NCI-H187 treated with DMSO at 0.1 percent for 48 hours (cell line): Measurements from ENCODE around the gene COQ8B.
"Not testable (repeated sequence)": the region's sequence is repeated elsewhere in the genome, so short reads cannot be mapped to it uniquely, and the experiment has no call there.

Experiments used
- DNase-seq: peaks from one replicate; lab custom pipeline; 2025; lab: John Stamatoyannopoulos, UW

Gene COQ8B

DNA sequence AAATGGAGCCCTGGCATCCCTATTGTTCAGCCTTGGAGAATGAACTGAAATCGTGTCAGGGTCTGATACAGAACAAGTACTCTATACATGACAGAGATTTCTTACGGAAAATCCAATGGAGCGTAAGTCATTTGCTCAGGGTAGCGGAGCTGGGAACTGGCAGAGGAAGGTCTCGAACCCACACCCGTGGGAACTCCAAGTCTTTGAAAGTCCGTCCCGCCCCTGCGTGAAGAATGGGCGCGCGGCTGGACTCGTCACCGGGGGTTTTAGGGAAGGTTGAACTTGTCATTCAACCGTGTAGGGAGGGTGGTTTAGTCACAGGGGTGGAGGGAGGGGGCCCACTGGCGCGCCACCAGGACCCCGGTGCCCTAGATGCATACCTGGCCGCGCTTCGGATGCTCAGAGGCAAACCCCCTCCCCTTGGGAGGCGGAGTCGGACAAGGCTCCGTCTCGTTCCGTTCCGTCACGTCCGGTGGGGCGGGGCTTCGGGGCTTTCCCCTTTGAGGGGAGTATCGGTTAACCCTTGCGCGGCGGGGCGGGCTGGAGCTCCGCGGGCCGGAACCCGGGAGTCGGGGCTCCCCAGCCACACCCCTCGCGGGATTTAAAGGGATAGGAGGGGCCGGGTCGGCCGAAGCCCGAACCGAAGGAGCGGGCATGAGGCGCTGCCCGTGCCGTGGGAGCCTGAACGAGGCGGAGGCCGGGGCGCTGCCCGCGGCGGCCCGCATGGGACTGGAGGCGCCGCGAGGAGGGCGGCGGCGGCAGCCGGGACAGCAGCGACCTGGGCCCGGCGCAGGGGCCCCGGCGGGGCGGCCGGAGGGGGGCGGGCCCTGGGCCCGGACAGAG, at the start of gene COQ8B, which contains the start of gene ITPKC:
TSS of gene COQ8B (minus strand) at position 405 of the 843 bp plus-strand sequence. CDS start 2,254 bp downstream, outside the sequence.
TSS of gene ITPKC (plus strand) at position 631 of the 843 bp plus-strand sequence. CDS start at position 655, 24 bp downstream.
- DNase-seq: peak; percentile 68

DNA sequence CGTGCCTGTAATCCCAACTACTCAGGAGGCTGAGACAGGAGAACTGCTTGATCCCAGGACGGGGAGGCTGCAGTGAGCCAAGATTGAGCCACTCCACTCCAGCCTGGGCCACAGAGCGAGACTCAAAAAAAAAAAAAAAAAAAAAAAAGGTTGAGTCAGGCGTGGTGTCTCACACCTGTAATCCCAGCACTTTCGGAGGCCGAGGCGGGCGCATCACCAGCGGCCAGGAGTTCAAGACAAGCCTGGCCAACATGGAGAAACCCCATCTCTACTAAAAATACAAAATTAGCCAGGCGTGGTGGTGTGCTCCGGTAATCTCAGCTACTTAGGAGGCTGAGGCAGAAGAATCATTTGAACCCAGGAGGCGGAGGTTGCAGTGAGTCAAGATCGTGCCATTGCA, 49.7 kb upstream of the COQ8B start:
- DNase-seq: not testable (repeated sequence)

DNA sequence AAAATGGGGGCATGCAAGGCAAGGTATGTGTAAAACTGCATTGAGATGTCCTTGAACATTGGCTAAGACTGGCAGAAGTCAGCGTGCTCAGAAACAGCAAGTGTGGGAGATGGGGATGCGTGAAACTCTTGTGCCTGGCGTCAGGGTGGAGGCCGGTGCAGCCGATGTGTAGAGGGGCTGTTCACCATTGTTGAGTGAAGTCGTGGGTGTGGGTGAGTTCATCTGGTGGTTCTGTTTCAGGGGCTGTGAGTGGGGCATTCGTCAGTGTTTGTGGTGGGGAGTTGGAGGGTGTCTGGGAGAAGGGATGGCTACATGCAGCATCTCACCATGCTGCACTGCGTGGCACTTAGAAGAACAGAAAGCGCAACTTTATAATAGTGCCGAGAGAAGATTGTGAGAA, 47.3 kb upstream of the COQ8B start:
- DNase-seq: no peak

DNA sequence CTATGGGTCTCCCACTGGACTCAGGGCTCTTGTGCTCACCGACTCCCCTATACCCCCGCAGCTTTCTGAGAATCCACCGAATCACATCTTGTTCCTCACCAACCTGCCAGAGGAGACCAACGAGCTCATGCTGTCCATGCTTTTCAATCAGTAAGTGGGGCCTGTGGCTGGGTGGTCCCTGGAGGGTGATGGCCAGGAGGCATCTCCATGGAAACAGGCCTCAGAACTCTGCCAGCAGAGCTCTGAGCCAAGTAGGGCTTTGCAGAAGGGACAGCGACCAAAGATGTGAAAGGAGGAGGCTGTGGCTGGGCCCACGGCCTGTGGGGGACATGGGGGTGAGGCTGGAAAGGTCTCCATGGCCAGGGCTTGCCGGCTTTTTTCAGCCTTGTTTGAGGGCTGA, 46.8 kb upstream of the COQ8B start:
- no peak for DNase-seq

DNA sequence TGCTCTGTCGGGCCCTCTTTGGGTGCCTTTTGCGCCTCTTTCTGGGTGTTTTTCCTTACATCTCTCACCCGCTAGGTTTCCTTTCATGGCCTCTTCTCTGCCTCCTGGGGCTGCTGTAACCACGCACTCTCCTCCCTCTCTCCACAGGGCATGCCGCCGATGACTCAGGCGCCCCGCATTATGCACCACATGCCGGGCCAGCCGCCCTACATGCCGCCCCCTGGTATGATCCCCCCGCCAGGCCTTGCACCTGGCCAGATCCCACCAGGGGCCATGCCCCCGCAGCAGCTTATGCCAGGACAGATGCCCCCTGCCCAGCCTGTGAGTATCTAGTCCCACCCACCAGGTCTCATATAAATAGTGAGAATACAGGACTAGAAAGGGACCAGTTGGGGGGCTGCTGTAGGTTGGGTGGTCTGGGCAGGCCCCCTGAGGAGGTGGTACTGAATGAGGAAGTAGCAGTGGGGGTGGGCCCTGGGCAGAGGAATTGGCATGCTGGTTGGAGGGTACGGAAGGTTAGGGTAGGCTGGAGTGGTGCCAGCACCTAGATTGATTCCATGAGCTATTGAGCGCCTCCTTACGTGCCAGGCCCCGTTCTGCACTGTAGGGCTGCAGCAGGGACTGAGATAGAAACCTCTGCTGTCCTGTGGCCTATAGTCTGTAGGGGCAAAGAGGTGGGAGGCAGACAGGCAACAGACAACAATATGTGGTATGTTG, 46.2 kb upstream of the COQ8B start:
- no peak for DNase-seq

DNA sequence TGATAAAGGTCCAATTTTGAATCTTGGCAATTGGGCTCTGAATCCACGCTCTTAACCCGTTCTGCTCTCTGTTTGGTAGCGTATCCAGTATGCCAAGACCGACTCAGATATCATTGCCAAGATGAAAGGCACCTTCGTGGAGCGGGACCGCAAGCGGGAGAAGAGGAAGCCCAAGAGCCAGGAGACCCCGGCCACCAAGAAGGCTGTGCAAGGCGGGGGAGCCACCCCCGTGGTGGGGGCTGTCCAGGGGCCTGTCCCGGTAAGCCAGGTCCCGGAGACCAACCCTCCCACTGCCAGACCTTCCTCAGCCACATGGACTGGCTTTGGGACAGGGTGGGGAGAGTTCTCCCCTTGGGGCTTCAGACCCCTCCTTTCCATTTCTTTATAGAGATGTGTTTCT, 42.7 kb upstream of the COQ8B start:
- no peak for DNase-seq

DNA sequence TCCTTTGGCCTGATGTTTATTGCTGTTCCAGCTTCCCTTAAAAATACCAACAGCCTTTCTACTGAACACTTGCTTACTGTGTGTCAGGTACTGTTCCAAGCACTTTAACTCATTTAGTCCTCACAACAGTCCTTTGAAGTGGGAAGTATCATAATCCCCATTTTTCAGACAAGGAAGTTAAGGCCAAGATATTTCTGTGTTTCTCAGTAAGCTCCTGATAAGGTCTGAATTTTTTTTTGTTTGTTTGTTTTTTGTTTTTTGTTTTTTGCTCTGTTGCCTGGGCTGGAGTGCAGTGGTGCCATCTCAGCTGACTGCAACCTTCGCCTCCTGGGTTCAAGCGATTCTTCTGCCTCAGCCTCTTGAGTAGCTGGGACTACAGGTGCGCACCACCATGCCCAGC, 41.8 kb upstream of the COQ8B start:
- DNase-seq: no peak

DNA sequence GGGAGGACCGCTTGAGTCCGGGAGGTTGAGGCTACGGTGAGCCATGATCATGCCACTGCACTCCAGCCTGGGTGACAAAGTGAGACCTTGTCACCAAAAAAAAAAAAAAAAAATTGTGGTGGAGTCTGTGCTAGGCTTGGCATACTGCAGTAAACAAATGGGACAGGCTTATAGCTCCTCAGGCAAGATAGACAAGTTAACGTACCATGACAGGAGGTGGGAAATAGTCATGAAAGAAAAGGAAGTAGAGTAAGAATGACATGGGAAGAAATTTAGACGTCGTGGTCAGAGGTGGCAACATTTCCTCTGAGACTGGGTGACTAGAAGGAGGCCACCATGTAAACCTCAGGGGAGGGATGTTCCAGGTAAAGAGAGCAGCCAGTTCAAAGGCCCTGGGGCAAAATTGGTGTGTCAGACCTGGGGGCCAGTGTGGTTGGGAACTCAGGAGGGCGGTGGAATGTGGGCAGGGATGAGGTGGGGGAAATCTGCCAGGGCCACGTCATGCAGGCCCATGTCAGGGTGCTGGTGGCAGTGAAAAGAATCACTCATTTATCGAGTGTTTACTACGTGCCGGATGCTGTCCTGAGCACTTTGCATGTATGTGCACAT, 39.9 kb upstream of the COQ8B start:
- no peak for DNase-seq

DNA sequence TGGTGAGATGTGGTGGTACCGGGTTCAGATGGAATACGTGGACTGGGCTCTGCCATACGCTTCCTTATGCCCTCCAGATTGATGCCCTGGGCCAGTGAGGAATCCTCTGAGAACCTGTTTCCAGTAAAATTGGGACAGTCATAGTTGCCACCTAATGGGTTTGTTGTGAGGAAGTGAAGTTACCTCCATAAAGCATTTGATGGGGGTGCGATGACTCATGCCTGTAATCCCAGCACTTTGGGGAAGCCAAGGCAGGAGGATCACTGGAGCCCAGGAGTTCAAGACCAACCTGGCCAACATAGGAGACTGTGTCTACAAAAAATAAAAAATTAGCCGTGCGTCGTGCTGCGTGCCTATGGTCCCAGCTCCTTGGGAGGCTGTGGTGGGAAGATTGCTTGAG, 39.1 kb upstream of the COQ8B start:
- DNase-seq: no peak

DNA sequence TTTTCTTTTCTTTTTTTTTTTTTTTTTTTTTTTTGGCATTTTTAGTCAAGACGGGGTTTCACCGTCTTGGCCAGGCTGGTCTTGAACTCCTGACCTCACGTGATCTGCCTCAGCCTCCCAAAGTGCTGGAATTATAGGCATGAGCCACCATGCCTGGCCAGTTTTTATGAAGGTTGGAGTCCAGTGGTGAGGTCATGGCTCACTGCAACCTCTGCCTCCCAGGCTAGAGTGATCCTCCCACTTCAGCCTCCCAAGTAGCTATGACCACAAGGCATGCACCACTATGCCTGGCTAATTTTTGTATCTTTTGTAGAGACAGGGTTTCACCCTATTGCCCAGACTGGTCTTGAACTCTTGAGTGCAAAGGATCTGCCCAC, 38.5 kb upstream of the COQ8B start:
- no peak for DNase-seq

DNA sequence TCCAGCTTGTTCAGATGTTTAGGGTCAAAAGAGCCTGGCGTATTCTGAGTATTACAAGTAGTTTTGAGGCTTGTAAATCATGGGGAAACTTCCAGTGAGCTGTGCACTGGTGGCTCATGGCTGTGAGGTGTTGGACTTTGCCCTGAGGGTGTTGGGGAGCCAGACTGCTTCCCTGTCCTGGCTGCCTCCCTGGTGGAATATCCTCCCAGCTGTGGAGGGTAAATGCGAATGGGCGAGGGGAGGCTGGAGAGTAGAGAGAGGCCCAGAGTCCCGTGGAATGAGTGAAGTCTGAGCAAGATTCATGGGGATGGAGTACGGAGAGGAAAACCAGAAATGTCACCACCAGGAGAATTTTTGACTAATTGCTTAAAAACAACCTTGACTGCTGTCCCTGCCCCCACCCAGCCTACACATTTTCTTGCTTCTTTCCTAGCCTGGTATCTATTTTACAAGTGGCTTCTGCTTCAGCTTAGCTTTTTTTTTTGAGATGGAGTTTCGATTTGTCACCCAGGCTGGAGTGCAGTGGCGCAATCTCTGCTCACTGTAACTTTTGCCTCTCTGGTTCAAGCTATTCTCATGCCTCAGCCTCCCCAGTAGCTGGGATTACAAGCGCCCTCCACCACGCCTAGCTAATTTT, 38.0 kb upstream of the COQ8B start:
- no peak for DNase-seq

DNA sequence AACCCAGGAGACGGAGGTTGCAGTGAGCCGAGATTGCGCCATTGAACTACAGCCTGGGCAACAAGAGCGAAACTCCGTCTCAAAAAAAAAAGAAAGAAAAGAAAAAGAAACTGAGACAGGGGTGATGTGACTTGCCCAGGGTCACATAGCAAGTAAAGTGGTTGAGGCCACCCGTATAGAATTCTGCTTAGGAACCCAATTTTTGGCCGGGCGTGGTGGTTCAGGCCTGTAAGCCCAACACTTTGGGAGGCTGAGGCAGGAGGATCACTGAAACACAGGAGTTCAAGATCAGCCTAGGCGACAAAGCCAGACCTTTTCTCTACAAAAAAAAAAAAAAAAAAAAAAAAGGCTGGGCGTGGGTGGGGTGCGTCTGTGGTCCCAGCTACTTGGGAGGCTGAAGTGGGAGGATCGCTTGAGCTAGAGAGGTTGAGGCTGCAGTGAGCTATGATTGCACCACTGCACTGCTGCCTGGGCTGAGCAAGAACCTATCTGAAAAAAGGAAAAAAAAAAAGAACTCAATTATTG, 35.6 kb upstream of the COQ8B start:
- DNase-seq: no peak

DNA sequence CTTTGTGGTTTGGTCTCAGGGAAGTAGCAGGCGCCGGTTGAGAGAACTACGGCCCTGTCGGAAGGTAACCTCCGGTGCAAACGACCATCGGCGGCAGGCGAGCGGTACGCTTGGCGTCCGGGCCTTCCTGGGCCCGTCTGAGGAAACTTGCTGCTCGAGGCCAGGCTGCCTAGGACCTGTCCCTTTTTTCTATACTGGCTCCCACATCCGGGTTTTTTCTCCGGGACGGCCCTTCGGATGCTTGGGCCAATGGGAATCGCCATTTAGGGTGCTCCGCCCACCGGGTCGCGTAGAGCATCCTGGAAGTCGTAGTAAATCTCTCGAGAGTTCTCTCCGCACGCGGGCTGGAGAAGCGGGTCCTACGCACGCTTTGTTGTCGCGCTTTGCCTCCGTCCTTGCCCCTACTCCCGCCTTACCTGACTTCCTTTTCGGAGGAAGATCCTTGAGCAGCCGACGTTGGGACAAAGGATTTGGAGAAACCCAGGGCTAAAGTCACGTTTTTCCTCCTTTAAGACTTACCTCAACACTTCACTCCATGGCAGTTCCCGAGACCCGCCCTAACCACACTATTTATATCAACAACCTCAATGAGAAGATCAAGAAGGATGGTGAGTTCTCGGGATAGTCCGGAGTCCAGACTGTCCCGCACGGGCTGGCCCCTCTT, 34.3 kb upstream of the COQ8B start, which contains the start of gene SNRPA:
TSS of gene SNRPA (plus strand) at position 330 of the 664 bp plus-strand sequence. CDS start at position 536, 206 bp downstream.
- DNase-seq: peak; percentile 91

DNA sequence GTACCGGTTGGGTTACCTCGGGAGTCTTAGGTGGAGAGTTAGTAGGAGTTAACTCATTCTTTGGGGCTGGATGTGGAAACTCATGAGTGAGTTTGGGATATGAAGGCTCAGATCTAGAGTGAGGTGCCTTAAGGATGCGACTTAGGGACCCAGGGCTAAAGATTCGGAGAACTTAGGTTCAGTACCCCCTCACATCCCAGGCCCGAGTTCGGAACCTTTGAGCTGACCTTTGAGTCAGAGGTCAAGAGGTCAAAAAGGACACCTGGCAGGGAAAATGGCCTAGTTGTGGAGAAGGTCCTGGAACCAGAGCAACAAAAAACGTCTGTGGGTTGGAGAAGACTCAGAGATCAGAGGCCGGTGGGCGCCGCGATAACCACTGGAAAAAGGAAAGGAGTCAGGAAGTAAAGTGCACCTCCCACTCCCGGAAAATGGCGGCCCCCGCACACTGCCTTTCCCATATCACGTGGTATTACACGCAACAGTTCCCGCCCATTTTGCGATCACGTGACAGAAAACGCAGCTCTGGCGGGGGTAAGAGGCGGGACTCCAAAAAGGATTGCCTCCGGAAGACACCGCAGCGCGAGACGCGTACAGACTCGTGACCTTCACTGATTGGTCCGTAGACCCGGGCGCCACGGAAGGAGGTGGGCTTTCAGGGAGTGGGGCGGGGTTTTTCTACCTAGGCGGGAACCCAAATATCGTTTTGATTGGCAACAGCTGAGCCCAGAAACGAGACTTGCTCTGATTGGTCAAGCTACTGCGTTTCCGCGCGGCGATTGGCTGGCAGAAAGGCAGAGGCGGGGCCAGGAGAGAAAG, 33.6 kb upstream of the COQ8B start, which contains the start of gene ACTMAP:
TSS of gene ACTMAP (minus strand) at position 420 of the 816 bp plus-strand sequence. CDS start 674 bp downstream, outside the sequence.
- DNase-seq: peak; percentile 98

DNA sequence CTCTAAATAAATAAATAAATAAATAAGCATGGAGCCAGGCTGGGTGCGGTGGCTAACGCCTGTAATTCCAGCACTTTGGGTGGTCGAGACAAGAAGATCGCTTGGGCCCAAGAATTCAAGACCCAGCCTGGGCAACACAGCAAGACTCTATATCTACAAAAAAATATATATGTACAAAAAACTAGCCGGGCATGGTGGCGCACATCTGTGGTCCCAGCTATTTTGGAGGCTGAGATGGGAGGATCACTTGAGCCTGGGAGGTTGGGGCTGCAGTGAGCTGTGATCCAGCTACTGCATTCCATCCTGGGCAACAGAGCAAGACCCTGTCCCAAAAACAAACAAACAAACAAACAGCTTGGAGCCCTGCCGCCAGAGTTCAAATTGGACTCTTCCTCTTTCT, 30.9 kb upstream of the COQ8B start:
- DNase-seq: no peak

DNA sequence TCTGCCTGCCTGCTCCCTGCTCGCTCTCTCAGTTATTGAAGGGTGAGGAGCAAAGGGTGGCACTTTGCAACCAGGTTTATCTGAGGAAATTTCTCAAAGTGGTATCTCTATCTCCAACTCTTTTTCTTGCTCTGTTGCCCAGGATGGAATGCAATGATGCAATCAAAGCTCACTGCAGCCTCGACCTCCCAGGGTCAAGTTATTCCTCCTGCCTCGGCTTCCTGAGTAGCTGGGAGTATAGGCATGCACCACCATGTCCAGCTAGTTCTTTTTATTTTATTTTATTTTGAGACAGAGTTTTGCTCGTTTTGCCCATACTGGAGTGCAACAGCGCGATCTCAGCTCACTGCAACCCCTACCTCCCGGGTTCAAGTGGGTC, 28.7 kb upstream of the COQ8B start:
- no peak for DNase-seq

DNA sequence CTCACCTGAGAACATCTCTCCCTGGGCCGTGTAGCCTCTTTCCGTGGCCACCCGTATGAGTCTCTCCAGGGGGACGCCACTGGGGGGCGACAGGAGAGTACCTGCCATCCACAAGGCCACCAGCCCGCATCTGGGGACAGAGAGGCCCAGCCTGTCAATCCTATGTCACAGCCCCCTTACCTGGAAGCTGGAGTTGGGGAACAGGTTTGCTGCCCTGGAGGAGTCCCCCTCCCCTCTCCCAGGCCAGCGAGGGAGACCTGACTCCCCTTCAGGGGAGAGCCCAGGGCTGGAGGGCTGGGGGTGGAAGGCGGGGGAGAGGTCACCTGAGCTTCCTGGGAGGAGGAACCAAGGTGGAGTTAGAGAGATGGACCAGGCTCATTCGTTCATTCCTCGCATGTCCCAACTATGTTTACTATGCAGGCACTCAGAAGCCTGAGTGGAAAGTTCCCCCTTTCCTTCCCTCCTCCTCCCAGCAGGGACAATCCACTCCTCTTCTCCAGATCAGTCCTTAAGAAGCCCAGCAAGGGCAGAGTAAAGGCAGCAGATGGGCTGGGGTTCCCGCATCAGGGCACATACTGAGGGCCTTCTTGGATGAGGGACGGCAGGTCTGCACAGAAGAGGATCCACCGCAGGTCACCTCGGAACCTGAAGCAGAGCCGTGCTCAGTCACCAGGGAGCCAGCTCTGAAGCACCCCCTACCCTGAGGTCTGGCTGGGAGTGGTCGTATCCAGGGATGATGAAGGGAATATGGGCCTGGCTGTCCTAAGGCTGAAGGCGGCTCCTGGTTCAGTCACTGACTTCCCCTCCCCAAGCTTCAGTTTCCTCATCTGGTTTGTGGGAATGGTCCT, 28.1 kb upstream of the COQ8B start:
- no peak for DNase-seq

DNA sequence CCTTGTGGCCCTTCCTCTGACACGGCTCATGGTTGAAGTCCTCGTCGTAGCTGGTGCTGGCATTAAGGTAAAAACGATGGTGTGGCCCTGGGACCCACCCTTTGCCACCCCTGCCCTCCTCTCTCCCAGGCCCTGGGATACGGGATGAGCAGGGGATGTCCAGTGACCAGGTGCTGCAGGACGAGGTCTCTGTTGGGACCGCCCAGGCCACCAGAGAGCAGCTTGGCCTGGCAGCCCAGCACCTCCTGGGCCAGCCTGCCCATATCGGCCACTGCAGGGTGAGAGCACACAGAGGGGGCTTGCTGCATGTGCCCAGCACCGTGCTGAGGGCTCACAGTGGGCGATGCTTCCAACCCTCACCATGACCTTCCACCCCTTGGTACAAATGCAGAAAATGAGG, 27.2 kb upstream of the COQ8B start:
- no peak for DNase-seq

DNA sequence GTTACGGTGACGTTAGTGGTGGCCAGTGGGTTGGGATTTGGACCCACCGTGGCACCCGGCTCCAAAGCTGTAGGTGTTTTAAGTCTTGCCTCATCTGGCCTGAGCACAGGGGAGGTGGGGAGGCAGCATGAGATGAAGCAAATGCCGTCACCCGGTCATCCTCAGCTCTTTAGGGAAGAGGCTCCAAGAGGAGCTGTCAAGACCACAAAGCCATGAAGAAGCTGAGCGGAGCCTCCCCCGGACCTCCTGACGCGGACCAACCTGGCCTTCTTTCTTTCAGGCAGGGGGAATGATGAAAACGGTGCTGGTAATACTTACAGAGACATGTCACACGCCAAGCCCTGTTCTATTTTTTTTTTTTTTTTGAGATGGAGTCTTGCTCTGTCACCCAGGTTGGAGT, 26.2 kb upstream of the COQ8B start:
- DNase-seq: no peak

DNA sequence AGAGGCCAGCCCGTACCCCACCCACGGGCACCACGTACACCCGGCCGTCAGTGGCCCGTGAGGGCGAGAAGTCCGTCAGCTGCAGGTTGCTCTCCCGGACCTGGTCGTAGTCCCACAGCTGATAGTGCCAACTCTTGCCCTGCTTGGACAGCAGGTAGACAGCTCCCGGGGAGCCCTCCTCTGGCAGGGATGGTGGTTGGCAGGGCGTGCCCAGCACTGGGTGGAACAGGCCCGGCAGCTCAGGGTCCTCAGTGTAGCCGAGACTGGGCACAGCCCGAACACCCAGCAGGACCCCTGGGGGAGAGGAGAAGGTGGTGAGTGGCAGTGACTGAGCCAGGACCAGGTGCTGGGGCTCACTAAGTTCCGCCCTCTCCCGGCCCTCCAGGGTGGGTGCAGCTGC, 25.8 kb upstream of the COQ8B start:
- no peak for DNase-seq
